ENCODE results near the gene AGO1.

DNA sequence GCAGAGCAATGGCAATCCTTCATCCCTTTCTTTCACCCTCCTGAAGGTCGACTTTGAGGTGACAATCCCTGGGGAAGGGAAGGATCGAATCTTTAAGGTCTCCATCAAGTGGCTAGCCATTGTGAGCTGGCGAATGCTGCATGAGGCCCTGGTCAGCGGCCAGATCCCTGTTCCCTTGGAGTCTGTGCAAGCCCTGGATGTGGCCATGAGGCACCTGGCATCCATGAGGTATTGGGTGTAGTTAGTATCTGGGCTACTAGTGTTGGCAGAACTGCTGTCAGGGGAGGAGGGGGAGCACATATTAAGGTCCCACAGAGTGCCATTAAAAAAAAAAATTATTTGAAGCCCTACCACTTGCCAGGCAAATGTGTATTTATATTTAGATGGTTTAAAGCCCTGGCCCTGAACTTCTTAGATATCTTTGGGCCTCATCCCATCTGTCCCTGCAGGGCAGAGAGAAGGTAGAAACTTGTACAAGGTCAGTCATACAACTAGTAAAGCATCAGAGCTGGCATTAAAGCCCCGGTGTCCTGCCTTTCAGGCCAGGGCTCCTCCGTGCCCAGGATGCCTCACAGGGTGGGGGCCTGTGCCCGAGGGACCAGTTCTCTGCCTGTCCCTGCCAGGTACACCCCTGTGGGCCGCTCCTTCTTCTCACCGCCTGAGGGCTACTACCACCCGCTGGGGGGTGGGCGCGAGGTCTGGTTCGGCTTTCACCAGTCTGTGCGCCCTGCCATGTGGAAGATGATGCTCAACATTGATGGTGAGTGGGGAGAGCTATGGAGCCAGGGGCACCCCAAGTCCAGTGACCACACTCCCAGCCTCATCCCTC, 10.3 kb downstream of the AGO1 start:
- TF ChIP-seq, protein P1, sequence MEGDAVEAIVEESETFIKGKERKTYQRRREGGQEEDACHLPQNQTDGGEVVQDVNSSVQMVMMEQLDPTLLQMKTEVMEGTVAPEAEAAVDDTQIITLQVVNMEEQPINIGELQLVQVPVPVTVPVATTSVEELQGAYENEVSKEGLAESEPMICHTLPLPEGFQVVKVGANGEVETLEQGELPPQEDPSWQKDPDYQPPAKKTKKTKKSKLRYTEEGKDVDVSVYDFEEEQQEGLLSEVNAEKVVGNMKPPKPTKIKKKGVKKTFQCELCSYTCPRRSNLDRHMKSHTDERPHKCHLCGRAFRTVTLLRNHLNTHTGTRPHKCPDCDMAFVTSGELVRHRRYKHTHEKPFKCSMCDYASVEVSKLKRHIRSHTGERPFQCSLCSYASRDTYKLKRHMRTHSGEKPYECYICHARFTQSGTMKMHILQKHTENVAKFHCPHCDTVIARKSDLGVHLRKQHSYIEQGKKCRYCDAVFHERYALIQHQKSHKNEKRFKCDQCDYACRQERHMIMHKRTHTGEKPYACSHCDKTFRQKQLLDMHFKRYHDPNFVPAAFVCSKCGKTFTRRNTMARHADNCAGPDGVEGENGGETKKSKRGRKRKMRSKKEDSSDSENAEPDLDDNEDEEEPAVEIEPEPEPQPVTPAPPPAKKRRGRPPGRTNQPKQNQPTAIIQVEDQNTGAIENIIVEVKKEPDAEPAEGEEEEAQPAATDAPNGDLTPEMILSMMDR (IDR thresholded peaks at IDR 0.05), result no peak
- no peak for TF ChIP-seq POLR2A (IDR thresholded peaks at IDR 0.05)
